Testis (tissue), 3 donors: ENCODE measurements around the gene IRGQ. TPM values are rescaled to one million over a fixed set of nuclear protein-coding genes. Genes with fewer than 3 reads are reported as not detected.
"Not testable (repeated sequence)": the region's sequence is repeated elsewhere in the genome, so short reads cannot be mapped to it uniquely, and the experiment has no call there.

Source experiments
- DNase-seq: peaks from one replicate; pipeline ENCODE4 v3.0.0-alpha.2; 2019
- H3K27ac ChIP-seq, 2 donors: fragments of 200-600 bp; sonication (generic); one replicate each; pipeline ENCODE4 v1.5.1; 2019
- H3K27me3 ChIP-seq: fragments of 200-600 bp; sonication (generic); one replicate; pipeline ENCODE4 v1.5.1; 2019
- H3K36me3 ChIP-seq: fragments of 200-600 bp; sonication (generic); one replicate; pipeline ENCODE4 v1.5.1; 2017; ENCODE audit warnings: low read depth; ENCODE audit errors: missing control alignments
- H3K4me1 ChIP-seq: fragments of 200-600 bp; sonication (generic); one replicate; pipeline ENCODE4 v1.5.1; 2019
- H3K4me3 ChIP-seq, 2 donors: fragments of 200-600 bp; sonication (generic); one replicate each; pipeline ENCODE4 v1.5.1; 2017 to 2019
- H3K9me3 ChIP-seq: fragments of 200-600 bp; sonication (generic); one replicate; pipeline ENCODE4 v1.5.1; 2017
- POLR2A ChIP-seq: fragments of 450-650 bp; IDR thresholded peaks from one replicate; pipeline ENCODE4 v1.6.1; 2017; ENCODE audit warnings: antibody characterized with exemption, mild to moderate bottlenecking, moderate library complexity
- WGBS, 2 donors: methylation state at CpG; one replicate each; pipeline ENCODE4 v1.1.5; 2018; 5-methylcytosine and 5-hydroxymethylcytosine counted together
- intact Hi-C: fragments of 100-400 bp; cut with DNase I; formaldehyde crosslinking; loops from one replicate; pipeline ENCODE4 v1.15.1; 2023; ENCODE audit warnings: low total_unique reads
- polyA plus RNA-seq: library from polyadenylated mRNA; stranded (reverse); fragments of 350-450 nt; fragmentation: Illumina TruSeq; extraction: RNeasy Lipid Tissue Mini Kit (QIAGEN cat#74804); gene quantifications from one replicate; pipeline ENCODE4 v1.2.3, GENCODE V29; 2014; ENCODE audit warnings: low read depth, low replicate concordance; ENCODE audit not compliant: insufficient read depth
- total RNA-seq, 2 donors: library from RNA; depleted of rRNA; stranded (reverse); fragments of >200 nt; gene quantifications; one replicate each; pipeline ENCODE4 v1.2.3, GENCODE V29; 2016
- TF ChIP-seq, protein P1 (sequence below), 3 experiments: fragments of 450-650 bp in 2 of 3; fragments of 200-600 bp in 1 of 3; sonication (generic) in 1 of 3; IDR thresholded peaks; one replicate each; pipeline ENCODE4 v1.5.1; 2016 to 2019; ENCODE audit warnings: antibody characterized with exemption in 3 of 3, mild to moderate bottlenecking in 2 of 3, moderate library complexity in 1 of 3

IRGQ gene
- total and polyA plus RNA-seq, 3 donors from 2014 or later = 6.0 to 29.0 (median 26.4) TPM

DNA sequence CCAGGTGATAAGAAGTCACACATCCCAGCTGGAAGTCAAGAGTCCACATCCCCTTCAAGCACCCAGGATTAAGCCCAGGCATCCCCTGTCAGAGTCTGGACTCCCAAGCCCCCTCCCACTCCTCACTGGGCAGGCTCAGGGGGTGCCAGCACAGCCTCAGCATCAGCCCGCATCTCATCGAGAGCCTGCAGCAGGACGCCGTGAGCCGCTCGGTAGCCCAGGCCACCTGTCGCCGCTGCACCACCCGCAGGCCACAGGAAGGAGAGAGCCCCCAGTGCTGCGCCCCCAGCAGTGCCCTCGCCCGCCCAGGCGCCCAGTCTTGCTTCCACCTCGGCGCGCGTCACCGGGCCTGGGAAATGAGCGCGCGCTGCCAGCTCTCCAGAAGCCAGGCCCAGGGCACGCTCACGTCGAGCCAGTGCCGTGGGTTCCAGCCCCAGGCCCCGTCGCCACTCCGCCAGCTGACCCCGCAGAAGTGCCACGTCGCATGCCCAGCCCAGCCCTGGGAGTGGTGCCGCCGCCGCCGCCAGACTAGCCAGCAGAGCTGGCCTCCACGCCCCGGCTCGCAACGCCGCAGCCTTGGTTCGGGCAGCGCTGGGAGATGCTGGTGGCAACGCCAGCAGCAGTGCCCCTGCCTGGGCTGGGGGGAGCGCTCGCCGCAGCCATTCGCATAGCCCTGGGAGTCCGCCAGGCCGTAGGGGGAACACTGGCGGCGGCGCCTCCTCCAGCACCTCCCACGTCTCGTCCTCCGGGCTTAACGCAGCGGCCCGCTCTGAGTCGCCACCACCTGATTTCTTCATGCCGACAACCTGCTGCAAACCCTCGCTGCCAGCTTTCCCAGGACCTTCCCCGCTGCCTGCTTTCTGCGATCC lies 3.8 kb downstream of the IRGQ start:
- Histone ChIP-seq H3K36me3 (no peaks in the 10 kb centered on the region), H3K9me3 (no peaks in the 10 kb centered on the region), H3K4me3 (peak overlapping the region; percentile 15 to 35), H3K4me1 (peaks cover 24% of the 10 kb centered on the region), H3K27me3 (no peaks in the 10 kb centered on the region), H3K27ac (no peak overlapping the region)
- DNase-seq = no peak
- 37 to 80% methylated on average over 26 to 56 of the region's 63 CpGs for WGBS, 2 donors
- intact Hi-C loops = no loop called here
- TF ChIP-seq, protein P1, sequence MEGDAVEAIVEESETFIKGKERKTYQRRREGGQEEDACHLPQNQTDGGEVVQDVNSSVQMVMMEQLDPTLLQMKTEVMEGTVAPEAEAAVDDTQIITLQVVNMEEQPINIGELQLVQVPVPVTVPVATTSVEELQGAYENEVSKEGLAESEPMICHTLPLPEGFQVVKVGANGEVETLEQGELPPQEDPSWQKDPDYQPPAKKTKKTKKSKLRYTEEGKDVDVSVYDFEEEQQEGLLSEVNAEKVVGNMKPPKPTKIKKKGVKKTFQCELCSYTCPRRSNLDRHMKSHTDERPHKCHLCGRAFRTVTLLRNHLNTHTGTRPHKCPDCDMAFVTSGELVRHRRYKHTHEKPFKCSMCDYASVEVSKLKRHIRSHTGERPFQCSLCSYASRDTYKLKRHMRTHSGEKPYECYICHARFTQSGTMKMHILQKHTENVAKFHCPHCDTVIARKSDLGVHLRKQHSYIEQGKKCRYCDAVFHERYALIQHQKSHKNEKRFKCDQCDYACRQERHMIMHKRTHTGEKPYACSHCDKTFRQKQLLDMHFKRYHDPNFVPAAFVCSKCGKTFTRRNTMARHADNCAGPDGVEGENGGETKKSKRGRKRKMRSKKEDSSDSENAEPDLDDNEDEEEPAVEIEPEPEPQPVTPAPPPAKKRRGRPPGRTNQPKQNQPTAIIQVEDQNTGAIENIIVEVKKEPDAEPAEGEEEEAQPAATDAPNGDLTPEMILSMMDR (IDR thresholded peaks at IDR 0.05) = no peak
- no peak for TF ChIP-seq POLR2A

DNA sequence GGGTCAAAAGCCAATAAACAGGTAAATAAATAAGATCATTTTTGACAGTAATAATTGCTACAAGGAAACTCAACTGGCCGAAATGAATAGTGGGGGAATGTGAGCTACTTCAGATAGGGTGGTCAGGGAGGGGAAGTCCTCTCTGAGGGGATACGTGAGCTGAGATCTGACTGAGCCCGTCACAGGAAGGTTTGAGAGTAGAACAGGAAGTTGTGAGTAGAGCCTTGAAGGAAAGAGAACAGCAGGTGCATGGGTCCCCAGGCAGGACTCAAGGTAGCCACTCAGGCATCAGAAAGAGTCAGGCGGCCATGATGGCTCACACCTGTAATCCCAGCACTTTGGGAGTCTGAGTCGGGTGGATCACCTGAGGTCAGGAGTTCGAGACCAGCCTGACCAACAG lies 6.3 kb downstream of the IRGQ start:
- intact Hi-C loops = no loop called here
- H3K4me1 ChIP-seq = peaks cover 16% of the 10 kb centered on the region
- DNase-seq = no peak
- H3K27ac ChIP-seq = no peak overlapping the region
- H3K36me3 ChIP-seq = no peaks in the 10 kb centered on the region
- WGBS, 2 donors = 80 to 81% methylated on average over 6 of the region's 6 CpGs
- H3K4me3 ChIP-seq = no peak overlapping the region
- H3K27me3 ChIP-seq = no peaks in the 10 kb centered on the region
- H3K9me3 ChIP-seq = no peaks in the 10 kb centered on the region
- TF ChIP-seq, protein P1 (IDR thresholded peaks at IDR 0.05) = no peak
- no peak for TF ChIP-seq POLR2A

DNA sequence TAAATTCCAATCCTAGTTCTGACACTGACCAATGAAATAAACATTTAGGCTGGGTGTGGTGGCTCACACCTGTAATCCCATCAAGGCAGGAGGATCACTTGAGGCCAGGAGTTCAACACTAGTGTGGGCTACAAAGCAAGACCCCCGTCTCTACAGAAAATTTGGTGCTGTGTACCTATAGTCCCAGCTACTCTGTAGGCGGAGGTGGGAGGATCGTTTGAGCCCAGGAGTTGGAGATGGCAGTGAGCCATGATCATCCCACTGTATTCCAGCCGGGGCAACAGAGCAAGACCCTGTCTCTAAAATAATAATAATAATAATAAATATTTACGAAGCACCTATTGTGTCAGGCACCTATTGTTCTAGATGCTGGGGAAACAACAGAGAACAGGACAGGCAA lies 6.7 kb downstream of the IRGQ start:
- no peak for TF ChIP-seq POLR2A
- TF ChIP-seq, protein P1 (IDR thresholded peaks at IDR 0.05) = no peak
- H3K27ac ChIP-seq = no peak overlapping the region
- H3K4me3 ChIP-seq = no peak overlapping the region
- H3K36me3 ChIP-seq = no peaks in the 10 kb centered on the region
- peaks cover 12% of the 10 kb centered on the region for H3K4me1 ChIP-seq
- H3K9me3 ChIP-seq = no peaks in the 10 kb centered on the region
- WGBS, 2 donors = 83 to 84% methylated on average over 5 of the region's 5 CpGs
- DNase-seq = no peak
- intact Hi-C loops = no loop called here
- H3K27me3 ChIP-seq = no peaks in the 10 kb centered on the region

DNA sequence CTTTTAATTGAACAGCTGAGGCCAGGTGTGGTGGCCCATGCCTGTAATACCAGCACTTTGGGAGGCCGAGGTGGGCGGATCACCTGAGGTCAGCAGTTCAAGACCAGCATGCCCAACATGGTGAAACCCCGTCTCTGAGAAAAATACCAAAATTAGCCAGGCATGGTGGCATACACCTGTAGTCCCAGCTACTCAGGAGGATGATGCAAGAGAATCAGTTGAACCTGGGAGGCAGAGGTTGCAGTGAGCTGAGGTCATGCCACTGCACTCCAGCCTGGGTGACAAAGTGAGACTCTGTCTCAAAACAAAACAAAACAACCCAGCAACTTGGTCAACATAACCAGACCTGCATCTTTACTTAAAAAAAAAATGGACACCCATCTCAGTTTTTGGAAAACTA lies 8.9 kb downstream of the IRGQ start:
- DNase-seq, H3K4me3 ChIP-seq, H3K27me3 ChIP-seq, H3K9me3 ChIP-seq, intact Hi-C loops, H3K27ac ChIP-seq, H3K36me3 ChIP-seq, H3K4me1 ChIP-seq: not testable (repeated sequence)
- 88 to 90% methylated on average over 3 of the region's 3 CpGs for WGBS, 2 donors

DNA sequence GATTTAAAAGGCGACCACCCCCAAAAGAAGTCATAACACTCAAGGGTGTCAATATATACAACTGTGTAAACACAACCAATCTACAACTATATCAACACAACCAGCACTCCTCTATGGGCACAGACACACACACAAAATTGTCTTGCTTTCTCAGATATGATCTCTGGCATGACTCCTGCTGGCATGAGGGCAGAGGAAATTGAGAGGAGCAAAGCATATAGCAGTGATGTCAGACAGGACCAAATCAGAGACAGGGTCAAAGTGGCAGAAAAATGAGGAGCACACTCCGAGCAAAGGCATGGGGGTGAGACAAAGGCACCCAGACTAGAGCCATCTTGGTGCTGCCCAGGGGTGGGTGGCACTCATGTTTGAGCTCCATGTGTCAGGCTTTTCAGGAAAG lies 9.6 kb downstream of the IRGQ start:
- no peak overlapping the region for H3K27ac ChIP-seq
- H3K9me3 ChIP-seq = no peaks in the 10 kb centered on the region
- no peaks in the 10 kb centered on the region for H3K27me3 ChIP-seq
- TF ChIP-seq, protein P1 (IDR thresholded peaks at IDR 0.05) = no peak
- no peak for TF ChIP-seq POLR2A
- WGBS, 2 donors = 55 to 67% methylated on average over 2 of the region's 2 CpGs
- H3K4me3 ChIP-seq = no peak overlapping the region
- H3K36me3 ChIP-seq = no peaks in the 10 kb centered on the region
- intact Hi-C loops = no loop called here
- no peak for DNase-seq
- peaks cover 2% of the 10 kb centered on the region for H3K4me1 ChIP-seq
